HG02970 (cell line): Measurements from ENCODE around the gene PIGR.
"Not testable (repeated sequence)": the region's sequence is repeated elsewhere in the genome, so short reads cannot be mapped to it uniquely, and the experiment has no call there.

Source experiments
- ATAC-seq: cut with Tn5 transposase; IDR thresholded peaks from one replicate; pipeline ENCODE4 v1.9.1; 2021; ENCODE audit warnings: mild to moderate bottlenecking, moderate library complexity, moderate number of reproducible peaks; ENCODE audit not compliant: unreplicated experiment, low FRiP score

PIGR gene

GRCh38 chr1:206935491-206936067 is 10.7 kb downstream of the PIGR start:
- ATAC-seq, result no peak

GRCh38 chr1:206933333-206933945 is 12.8 kb downstream of the PIGR start:
- ATAC-seq, result no peak

GRCh38 chr1:206932177-206932576 is 14.1 kb downstream of the PIGR start:
- ATAC-seq, result no peak

- no peak for ATAC-seq
Measured at GRCh38 chr1:206931709-206932108, 14.6 kb downstream of the PIGR start.

GRCh38 chr1:206930210-206930798 is 16.0 kb downstream of the PIGR start:
- ATAC-seq, result peak; percentile 51

GRCh38 chr1:206929524-206929923 is 16.7 kb downstream of the PIGR start:
- no peak for ATAC-seq

GRCh38 chr1:206926286-206926685 is 20.0 kb downstream of the PIGR start:
- ATAC-seq, result no peak

GRCh38 chr1:206925106-206925736 is 21.0 kb downstream of the PIGR start:
- ATAC-seq, result peak; percentile 46

GRCh38 chr1:206924592-206925105 is 21.6 kb downstream of the PIGR start:
- ATAC-seq, result peak; percentile 14

- not testable (repeated sequence) for ATAC-seq
Measured at GRCh38 chr1:206923961-206924557, 22.2 kb downstream of the PIGR start.

GRCh38 chr1:206923009-206923960 is 23.0 kb downstream of the PIGR start:
- no peak for ATAC-seq

- ATAC-seq, result no peak
Measured at GRCh38 chr1:206922524-206922923, 23.7 kb downstream of the PIGR start.

GRCh38 chr1:206921772-206922265 is 24.4 kb downstream of the PIGR start, which contains the start of gene FCMR:
FCMR (minus strand) TSS chr1:206921941; CDS start chr1:206921854, 87 bp downstream.
- no peak for ATAC-seq

GRCh38 chr1:206918076-206918475 is 28.2 kb downstream of the PIGR start:
- ATAC-seq, result no peak

- no peak for ATAC-seq
Measured at GRCh38 chr1:206916000-206916709, 30.1 kb downstream of the PIGR start.

GRCh38 chr1:206915030-206915735 is 31.1 kb downstream of the PIGR start:
- no peak for ATAC-seq

- ATAC-seq, result no peak
Measured at GRCh38 chr1:206913766-206914537, 32.3 kb downstream of the PIGR start.
